ENCODE measurements around the gene DLX4. TPM values are rescaled to one million over a fixed set of nuclear protein-coding genes. Genes with fewer than 3 reads are reported as not detected.

Gene DLX4
- polyA plus RNA-seq, 2 donors = 0.28 to 1.0 TPM

DNA sequence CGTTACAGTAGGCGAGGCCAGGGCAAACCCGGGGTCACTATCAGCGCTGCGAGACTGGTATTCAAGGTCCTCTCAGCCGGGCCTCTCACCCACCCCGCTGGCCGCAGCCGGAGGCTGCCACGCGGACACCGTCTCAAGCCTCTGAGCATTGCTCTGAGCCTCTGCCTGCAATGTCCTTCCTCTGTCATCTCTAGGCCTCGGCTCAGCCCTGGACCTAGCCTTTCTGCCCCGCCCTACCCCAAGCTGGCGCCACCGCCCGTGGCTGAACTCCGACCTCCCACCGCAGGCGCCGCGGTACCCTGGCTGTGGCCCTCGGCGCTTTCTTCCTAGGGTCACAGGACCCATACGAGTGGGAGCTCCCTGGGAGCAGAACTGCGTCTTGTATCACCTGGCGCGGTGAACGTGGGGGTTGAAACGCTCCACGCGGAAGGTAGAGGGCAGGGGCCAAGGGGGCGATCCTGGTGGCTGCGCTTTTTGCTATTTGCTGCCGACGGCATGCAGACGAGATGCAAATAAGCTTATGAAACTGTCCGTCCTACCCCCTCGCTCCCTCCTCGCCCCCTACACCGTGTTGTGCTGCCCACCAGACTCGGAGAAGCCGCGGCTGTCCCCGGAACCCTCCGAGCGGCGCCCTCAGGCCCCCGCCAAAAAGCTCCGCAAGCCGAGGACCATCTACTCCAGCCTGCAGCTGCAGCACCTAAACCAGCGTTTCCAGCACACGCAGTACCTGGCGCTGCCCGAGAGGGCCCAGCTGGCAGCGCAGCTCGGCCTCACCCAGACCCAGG lies 3.7 kb downstream of the DLX4 start:
- H3K4me3 ChIP-seq (ENCODE audit: low read depth in 1 of 2, low read length in 2 of 2) = peak overlapping the region in 1 of 2 donors; percentile 2
- H3K9me3 ChIP-seq (ENCODE audit: control insufficient read depth in 2 of 2, insufficient read depth in 1 of 2, low read depth in 1 of 2, low read length in 1 of 2) = peaks cover 0 to 2% of the 10 kb centered on the region in 2 donors
- no peaks in the 10 kb centered on the region for H3K36me3 ChIP-seq (ENCODE audit: control insufficient read depth in 2 of 2, insufficient read depth in 2 of 2, low read length in 1 of 2)
- no peak overlapping the region for H3K27ac ChIP-seq (ENCODE audit: low read depth in 2 of 2, low read length in 1 of 2)
- 29 to 41% methylated on average over 57 of the region's 57 CpGs for WGBS, 2 donors
- H3K4me1 ChIP-seq (ENCODE audit: control insufficient read depth in 2 of 2, insufficient read depth in 2 of 2, low read length in 1 of 2) = peaks cover 0 to 10% of the 10 kb centered on the region in 2 donors
- peaks cover 0 to 15% of the 10 kb centered on the region in 2 donors for H3K27me3 ChIP-seq (ENCODE audit: control insufficient read depth in 1 of 2, insufficient read depth in 2 of 2, low read length in 2 of 2)

DNA sequence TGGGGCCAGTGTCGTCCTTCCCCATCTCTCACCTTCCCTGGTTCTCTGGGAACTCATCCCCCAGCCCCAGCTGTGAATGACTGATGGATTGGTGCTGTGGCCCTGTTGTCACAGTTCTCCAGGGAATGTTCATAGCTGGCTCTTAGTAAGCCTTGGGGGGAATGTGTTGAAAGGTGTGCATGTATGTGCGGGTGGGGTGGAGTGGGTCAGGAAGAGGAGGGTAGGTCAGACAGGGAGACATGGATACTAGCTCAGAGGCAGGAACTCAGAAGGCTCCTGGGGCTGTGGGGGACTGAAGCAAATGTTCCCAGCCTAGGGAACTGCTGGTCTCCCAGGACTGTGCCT lies 4.3 kb downstream of the DLX4 start:
- Histone ChIP-seq H3K36me3 (ENCODE audit: control insufficient read depth in 2 of 2, insufficient read depth in 2 of 2, low read length in 1 of 2) (no peaks in the 10 kb centered on the region), H3K4me3 (ENCODE audit: low read depth in 1 of 2, low read length in 2 of 2) (no peak overlapping the region), H3K9me3 (ENCODE audit: control insufficient read depth in 2 of 2, insufficient read depth in 1 of 2, low read depth in 1 of 2, low read length in 1 of 2) (peaks cover 0 to 2% of the 10 kb centered on the region in 2 donors), H3K27me3 (ENCODE audit: control insufficient read depth in 1 of 2, insufficient read depth in 2 of 2, low read length in 2 of 2) (peaks cover 0 to 15% of the 10 kb centered on the region in 2 donors), H3K4me1 (ENCODE audit: control insufficient read depth in 2 of 2, insufficient read depth in 2 of 2, low read length in 1 of 2) (peaks cover 0 to 10% of the 10 kb centered on the region in 2 donors), H3K27ac (ENCODE audit: low read depth in 2 of 2, low read length in 1 of 2) (no peak overlapping the region)
- 34 to 47% methylated on average over 2 of the region's 2 CpGs for WGBS, 2 donors

DNA sequence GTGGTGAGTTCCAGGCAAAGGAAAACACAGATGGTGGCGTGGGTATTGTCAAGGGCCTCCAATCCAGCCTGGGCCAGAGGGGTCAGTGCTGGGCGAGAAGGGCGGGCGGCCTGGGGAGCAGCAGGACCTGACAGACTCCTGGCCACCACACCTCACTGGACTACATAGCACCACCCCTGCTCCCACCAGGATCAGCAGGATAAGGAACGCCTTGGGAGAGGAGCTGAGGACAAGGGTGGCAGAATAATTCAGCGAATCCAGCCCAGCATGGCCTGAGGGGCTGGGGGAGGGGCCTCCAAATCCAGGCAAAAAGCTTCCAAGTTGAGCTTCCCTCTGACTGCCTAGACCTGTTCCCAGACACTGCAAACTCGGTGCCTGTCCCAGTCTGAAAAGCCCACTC lies 6.5 kb downstream of the DLX4 start:
- Histone ChIP-seq H3K4me1 (ENCODE audit: control insufficient read depth in 2 of 2, insufficient read depth in 2 of 2, low read length in 1 of 2) (peaks cover 0 to 8% of the 10 kb centered on the region in 2 donors), H3K27me3 (ENCODE audit: control insufficient read depth in 1 of 2, insufficient read depth in 2 of 2, low read length in 2 of 2) (peaks cover 0 to 15% of the 10 kb centered on the region in 2 donors), H3K4me3 (ENCODE audit: low read depth in 1 of 2, low read length in 2 of 2) (no peak overlapping the region), H3K36me3 (ENCODE audit: control insufficient read depth in 2 of 2, insufficient read depth in 2 of 2, low read length in 1 of 2) (no peaks in the 10 kb centered on the region), H3K9me3 (ENCODE audit: control insufficient read depth in 2 of 2, insufficient read depth in 1 of 2, low read depth in 1 of 2, low read length in 1 of 2) (peaks cover 0 to 2% of the 10 kb centered on the region in 2 donors), H3K27ac (ENCODE audit: low read depth in 2 of 2, low read length in 1 of 2) (no peak overlapping the region)
- 65 to 81% methylated on average over 7 of the region's 7 CpGs for WGBS, 2 donors

DNA sequence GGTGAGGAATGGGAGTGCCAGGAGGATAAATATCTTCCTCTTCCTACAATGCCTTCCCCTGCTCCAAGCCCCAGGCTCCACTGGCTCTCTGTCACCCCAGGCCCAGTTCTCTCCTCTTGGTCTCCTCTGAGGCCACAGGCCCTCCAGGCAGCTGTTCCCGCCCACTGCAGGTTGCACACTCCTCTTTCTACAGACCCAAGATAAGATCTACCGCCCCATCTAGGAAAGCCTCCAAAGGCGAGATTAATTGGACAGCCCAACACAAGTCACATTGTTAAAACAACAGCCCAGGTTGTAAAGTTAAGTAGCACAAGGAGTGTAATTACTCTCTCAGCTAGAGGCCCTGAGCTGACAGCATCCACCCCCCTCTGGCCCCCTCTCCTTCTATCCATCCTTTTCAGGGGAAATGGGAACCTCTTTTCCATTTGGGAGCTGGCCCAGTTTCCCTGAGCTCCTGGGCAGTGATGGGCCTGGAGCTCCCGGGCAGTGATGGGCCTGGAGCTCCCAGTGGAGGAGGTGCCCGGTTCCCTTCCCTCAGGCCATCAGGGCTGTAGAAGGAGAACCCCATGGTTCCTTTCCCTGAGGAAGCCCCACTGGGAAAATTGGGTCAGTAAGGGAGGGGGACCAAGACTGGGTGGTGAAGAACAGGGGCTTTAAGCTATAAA lies 7.3 kb downstream of the DLX4 start:
- WGBS, 2 donors = 50 to 67% methylated on average over 5 of the region's 5 CpGs
- no peak overlapping the region for H3K27ac ChIP-seq (ENCODE audit: low read depth in 2 of 2, low read length in 1 of 2)
- no peak overlapping the region for H3K4me3 ChIP-seq (ENCODE audit: low read depth in 1 of 2, low read length in 2 of 2)
- H3K36me3 ChIP-seq (ENCODE audit: control insufficient read depth in 2 of 2, insufficient read depth in 2 of 2, low read length in 1 of 2) = no peaks in the 10 kb centered on the region
- peaks cover 0 to 2% of the 10 kb centered on the region in 2 donors for H3K9me3 ChIP-seq (ENCODE audit: control insufficient read depth in 2 of 2, insufficient read depth in 1 of 2, low read depth in 1 of 2, low read length in 1 of 2)
- H3K4me1 ChIP-seq (ENCODE audit: control insufficient read depth in 2 of 2, insufficient read depth in 2 of 2, low read length in 1 of 2) = peaks cover 0 to 9% of the 10 kb centered on the region in 2 donors
- peaks cover 0 to 15% of the 10 kb centered on the region in 2 donors for H3K27me3 ChIP-seq (ENCODE audit: control insufficient read depth in 1 of 2, insufficient read depth in 2 of 2, low read length in 2 of 2)

DNA sequence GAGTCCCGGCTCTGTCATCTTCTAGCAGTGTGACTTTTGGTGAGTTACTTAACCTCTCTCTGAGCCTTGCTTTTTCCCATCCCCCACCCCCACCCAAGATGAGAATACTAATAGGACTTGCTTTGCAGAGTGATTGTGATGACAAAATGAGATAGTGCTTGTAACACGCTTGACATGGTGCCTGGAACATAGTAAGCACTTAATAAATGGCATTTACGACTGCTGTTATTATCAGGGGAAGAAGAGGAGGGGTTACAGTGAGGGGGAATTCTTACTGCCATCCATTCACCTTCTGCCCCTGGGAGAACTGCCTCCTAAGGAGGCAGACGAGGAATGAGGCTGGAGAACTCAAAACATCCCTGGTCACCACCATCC lies 7.8 kb downstream of the DLX4 start:
- Histone ChIP-seq H3K4me1 (ENCODE audit: control insufficient read depth in 2 of 2, insufficient read depth in 2 of 2, low read length in 1 of 2) (peaks cover 0 to 9% of the 10 kb centered on the region in 2 donors), H3K4me3 (ENCODE audit: low read depth in 1 of 2, low read length in 2 of 2) (no peak overlapping the region), H3K27me3 (ENCODE audit: control insufficient read depth in 1 of 2, insufficient read depth in 2 of 2, low read length in 2 of 2) (peaks cover 0 to 12% of the 10 kb centered on the region in 2 donors), H3K9me3 (ENCODE audit: control insufficient read depth in 2 of 2, insufficient read depth in 1 of 2, low read depth in 1 of 2, low read length in 1 of 2) (peaks cover 0 to 2% of the 10 kb centered on the region in 2 donors), H3K36me3 (ENCODE audit: control insufficient read depth in 2 of 2, insufficient read depth in 2 of 2, low read length in 1 of 2) (no peaks in the 10 kb centered on the region), H3K27ac (ENCODE audit: low read depth in 2 of 2, low read length in 1 of 2) (no peak overlapping the region)
- 67 to 69% methylated on average over 4 of the region's 4 CpGs for WGBS, 2 donors

DNA sequence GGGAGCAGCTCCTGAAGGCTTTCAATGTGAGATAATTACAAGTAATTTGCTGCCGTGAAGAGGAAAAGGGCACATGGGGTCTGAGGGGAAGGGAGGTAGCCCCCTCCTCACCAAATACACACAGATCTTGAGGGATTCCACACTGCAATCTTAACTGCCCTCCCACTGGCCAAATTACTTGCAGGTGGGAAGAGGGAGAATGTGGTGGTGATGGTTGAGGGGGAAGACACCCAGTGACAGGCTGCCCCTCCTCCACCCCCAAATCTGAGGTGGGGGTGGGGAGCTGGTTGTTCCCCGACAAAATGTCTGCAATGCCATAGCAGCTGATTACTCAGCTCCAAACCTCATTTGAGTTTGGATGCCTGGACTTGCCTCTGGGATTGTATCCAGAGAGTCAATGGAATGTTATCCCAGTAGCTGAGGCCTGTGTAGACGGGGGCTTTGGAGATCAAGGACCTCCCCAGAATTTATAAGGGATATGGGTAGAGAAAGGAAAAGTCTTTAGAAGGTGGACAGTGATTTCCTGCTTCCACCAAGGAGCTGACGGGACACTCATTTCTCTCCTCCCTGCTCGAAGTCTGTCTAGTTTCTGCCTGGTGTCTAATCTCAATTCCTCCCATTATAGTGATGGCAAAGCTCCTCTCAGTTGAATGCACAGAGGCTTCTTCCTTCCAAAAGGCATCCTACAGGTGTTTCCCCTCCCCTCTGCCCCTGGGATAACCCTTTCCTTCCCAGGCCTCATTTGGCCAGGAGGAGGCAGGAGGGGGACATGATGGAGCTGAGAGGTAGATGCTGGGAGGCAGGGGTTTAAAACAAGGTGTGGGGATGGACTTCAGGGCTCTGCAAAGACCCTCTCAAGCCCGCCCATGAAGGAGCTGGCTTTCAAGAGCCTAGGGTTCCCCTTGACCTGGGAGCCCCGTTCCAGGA lies 8.7 kb downstream of the DLX4 start:
- no peak overlapping the region for H3K27ac ChIP-seq (ENCODE audit: low read depth in 2 of 2, low read length in 1 of 2)
- H3K36me3 ChIP-seq (ENCODE audit: control insufficient read depth in 2 of 2, insufficient read depth in 2 of 2, low read length in 1 of 2) = no peaks in the 10 kb centered on the region
- peaks cover 0 to 9% of the 10 kb centered on the region in 2 donors for H3K4me1 ChIP-seq (ENCODE audit: control insufficient read depth in 2 of 2, insufficient read depth in 2 of 2, low read length in 1 of 2)
- H3K27me3 ChIP-seq (ENCODE audit: control insufficient read depth in 1 of 2, insufficient read depth in 2 of 2, low read length in 2 of 2) = peaks cover 0 to 6% of the 10 kb centered on the region in 2 donors
- H3K4me3 ChIP-seq (ENCODE audit: low read depth in 1 of 2, low read length in 2 of 2) = no peak overlapping the region
- no peaks in the 10 kb centered on the region for H3K9me3 ChIP-seq (ENCODE audit: control insufficient read depth in 2 of 2, insufficient read depth in 1 of 2, low read depth in 1 of 2, low read length in 1 of 2)
- 42 to 49% methylated on average over 7 of the region's 7 CpGs for whole genome bisulfite sequencing, 2 donors

DNA sequence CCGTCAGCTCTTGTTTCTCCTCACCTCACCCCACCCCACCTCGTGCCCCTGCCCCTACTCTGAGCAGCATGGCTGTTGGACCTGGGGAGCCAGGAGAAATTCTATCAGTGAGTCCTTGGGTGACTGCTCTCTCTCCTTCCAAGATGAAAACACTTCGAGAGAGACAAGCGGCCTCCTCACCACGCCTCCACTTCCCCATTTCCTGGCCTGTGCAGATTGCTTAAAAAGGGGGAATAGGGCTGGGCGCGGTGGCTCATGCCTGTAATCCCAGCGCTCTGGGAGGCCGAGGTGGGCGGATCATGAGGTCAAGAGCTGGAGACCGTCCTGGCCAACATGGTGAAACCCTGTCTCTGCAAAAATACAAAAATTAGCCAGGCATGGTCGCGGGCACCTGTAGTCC lies 9.5 kb downstream of the DLX4 start:
- no peaks in the 10 kb centered on the region for H3K9me3 ChIP-seq (ENCODE audit: control insufficient read depth in 2 of 2, insufficient read depth in 1 of 2, low read depth in 1 of 2, low read length in 1 of 2)
- H3K4me3 ChIP-seq (ENCODE audit: low read depth in 1 of 2, low read length in 2 of 2) = no peak overlapping the region
- H3K36me3 ChIP-seq (ENCODE audit: control insufficient read depth in 2 of 2, insufficient read depth in 2 of 2, low read length in 1 of 2) = no peaks in the 10 kb centered on the region
- H3K27me3 ChIP-seq (ENCODE audit: control insufficient read depth in 1 of 2, insufficient read depth in 2 of 2, low read length in 2 of 2) = peaks cover 0 to 3% of the 10 kb centered on the region in 2 donors
- 68 to 73% methylated on average over 13 of the region's 13 CpGs for WGBS, 2 donors
- H3K27ac ChIP-seq (ENCODE audit: low read depth in 2 of 2, low read length in 1 of 2) = no peak overlapping the region
- peaks cover 0 to 9% of the 10 kb centered on the region in 2 donors for H3K4me1 ChIP-seq (ENCODE audit: control insufficient read depth in 2 of 2, insufficient read depth in 2 of 2, low read length in 1 of 2)

DNA sequence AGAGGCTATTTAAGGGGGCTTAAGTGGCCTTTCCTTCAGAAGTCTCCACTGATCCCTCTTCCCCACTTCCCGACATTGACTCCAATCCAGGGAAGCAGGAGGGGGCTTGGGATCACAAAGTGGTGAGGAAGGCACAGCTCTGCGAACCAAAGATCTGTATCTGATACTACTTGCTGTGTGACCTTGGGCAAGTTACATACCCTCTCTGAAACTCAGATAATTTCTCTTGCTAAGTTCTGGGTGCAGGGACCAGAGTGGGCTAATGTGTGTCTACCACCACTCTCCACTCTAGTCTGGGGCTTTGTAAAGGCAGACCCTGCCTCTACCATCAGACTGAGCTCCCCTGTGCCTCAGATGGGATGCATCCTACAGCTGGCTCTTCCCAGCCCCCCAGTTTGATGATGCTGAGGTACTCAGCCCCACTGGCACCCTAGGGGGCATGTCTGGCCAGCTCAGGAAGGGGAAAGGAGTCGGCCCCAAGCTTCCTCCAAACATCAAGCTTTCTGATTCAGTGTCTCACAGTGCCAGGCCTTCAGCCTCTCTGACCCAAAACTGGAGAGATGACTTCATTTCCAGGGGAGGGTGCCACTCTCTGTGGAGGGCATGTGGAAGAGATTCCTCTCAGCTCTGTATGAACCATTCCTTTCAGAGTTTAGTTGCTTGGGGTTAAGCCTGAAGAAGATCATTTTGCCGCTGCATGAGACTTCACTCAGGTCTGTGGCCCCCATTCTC lies 10.9 kb downstream of the DLX4 start:
- no peak overlapping the region for H3K4me3 ChIP-seq (ENCODE audit: low read depth in 1 of 2, low read length in 2 of 2)
- no peak overlapping the region for H3K27ac ChIP-seq (ENCODE audit: low read depth in 2 of 2, low read length in 1 of 2)
- H3K27me3 ChIP-seq (ENCODE audit: control insufficient read depth in 1 of 2, insufficient read depth in 2 of 2, low read length in 2 of 2) = no peaks in the 10 kb centered on the region
- 74 to 77% methylated on average over 4 of the region's 4 CpGs for WGBS, 2 donors
- H3K9me3 ChIP-seq (ENCODE audit: control insufficient read depth in 2 of 2, insufficient read depth in 1 of 2, low read depth in 1 of 2, low read length in 1 of 2) = no peaks in the 10 kb centered on the region
- H3K4me1 ChIP-seq (ENCODE audit: control insufficient read depth in 2 of 2, insufficient read depth in 2 of 2, low read length in 1 of 2) = peaks cover 0 to 12% of the 10 kb centered on the region in 2 donors
- no peaks in the 10 kb centered on the region for H3K36me3 ChIP-seq (ENCODE audit: control insufficient read depth in 2 of 2, insufficient read depth in 2 of 2, low read length in 1 of 2)

DNA sequence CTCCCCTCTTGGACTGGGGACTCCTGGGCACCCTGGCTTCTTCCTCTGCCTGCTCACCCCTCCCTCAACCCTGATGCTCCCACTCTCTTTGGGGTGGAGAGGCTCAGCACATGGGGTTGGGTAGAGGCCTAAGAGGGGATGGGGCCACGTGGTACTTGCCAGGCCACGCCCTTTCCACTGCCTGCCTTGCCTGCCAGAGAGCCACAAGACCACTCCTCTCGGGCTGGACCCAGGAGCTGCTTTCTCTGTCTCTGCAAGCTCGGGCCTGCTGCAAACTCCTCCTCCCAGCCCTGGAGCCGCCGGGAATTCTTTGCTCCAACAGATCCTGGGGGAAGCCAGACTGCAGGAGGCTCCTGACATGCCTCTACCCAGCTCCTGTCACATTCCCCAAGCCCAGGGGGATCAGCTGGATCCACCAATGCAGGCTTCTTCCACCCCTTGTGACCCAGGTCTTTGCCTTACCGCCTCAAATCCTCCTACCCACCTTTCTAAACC lies 11.8 kb downstream of the DLX4 start:
- H3K27me3 ChIP-seq (ENCODE audit: control insufficient read depth in 1 of 2, insufficient read depth in 2 of 2, low read length in 2 of 2) = no peaks in the 10 kb centered on the region
- peaks cover 0 to 7% of the 10 kb centered on the region in 2 donors for H3K4me1 ChIP-seq (ENCODE audit: control insufficient read depth in 2 of 2, insufficient read depth in 2 of 2, low read length in 1 of 2)
- H3K4me3 ChIP-seq (ENCODE audit: low read depth in 1 of 2, low read length in 2 of 2) = no peak overlapping the region
- H3K9me3 ChIP-seq (ENCODE audit: control insufficient read depth in 2 of 2, insufficient read depth in 1 of 2, low read depth in 1 of 2, low read length in 1 of 2) = no peaks in the 10 kb centered on the region
- WGBS, 2 donors = 35 to 41% methylated on average over 7 of the region's 7 CpGs
- H3K27ac ChIP-seq (ENCODE audit: low read depth in 2 of 2, low read length in 1 of 2) = no peak overlapping the region
- no peaks in the 10 kb centered on the region for H3K36me3 ChIP-seq (ENCODE audit: control insufficient read depth in 2 of 2, insufficient read depth in 2 of 2, low read length in 1 of 2)
